NCI-H446 treated with DMSO at 0.1 percent for 48 hours (cell line): ENCODE data around the gene ECI2.
"Not testable (repeated sequence)": the region's sequence is repeated elsewhere in the genome, so short reads cannot be mapped to it uniquely, and the experiment has no call there.

ENCODE experiments used
- DNase-seq: peaks from one replicate; lab custom pipeline; 2025; lab: John Stamatoyannopoulos, UW

Gene ECI2

DNA sequence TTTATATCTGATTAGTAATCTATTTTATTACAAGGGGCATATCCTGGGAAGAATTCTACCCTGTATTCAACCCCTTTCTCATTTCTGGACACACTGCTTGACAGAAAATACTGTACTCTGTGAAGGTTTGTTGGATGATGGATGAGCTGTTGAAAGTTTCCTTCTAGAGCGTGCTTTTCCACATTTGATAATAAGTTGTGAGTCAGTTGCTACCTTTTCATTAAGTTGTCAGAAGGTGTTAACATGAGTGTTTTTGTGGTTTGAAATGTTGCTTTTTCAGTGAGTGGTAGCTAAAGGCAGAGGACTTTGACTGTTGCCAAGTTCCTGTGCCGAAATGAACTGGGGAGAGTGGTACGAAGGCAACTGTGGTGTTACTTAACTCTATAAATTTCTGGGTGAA is 3.9 kb upstream of the ECI2 start:
- no peak for DNase-seq

DNA sequence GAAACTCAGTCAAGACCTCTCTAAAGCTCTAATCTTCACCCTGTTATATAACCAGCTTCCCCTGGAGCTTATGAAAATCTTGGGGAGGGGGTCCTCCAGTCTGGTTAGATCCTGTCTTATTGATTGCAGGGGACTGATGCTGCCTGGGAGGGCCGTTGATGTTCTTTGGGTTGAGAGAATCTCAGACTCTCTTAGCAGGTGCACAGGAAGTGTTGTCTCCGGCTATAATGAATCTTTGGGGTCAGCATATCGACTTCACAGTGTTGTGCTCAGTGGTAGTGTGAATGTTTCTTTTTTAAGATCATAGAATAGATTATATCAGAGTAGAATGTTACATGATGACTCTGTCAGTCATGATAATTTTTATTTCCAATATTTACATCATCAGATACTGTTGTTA is 2.8 kb upstream of the ECI2 start:
- no peak for DNase-seq

DNA sequence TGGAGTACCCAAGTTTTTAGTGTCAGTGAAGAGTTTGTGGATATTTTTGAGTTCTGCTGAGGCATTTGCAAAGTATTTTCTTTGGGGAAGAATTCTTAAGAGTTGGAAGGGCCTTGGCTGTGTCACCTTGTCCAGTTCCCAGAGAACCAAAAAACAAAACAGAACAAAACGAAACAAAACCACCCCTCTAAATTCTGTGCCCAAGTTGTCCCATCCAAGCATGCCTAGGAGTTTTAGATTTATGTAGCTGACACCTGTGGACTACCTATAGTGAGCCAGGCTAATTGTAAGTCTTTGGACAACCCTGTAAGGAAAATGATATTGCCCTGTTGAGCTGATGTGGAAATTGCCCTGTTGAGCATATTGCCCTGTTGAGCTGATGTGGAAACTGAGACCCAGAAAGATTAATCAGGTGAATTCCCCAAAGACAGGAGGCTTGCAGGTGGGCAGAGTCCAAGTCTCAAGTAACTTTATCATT is 1.0 kb upstream of the ECI2 start:
- DNase-seq: no peak

DNA sequence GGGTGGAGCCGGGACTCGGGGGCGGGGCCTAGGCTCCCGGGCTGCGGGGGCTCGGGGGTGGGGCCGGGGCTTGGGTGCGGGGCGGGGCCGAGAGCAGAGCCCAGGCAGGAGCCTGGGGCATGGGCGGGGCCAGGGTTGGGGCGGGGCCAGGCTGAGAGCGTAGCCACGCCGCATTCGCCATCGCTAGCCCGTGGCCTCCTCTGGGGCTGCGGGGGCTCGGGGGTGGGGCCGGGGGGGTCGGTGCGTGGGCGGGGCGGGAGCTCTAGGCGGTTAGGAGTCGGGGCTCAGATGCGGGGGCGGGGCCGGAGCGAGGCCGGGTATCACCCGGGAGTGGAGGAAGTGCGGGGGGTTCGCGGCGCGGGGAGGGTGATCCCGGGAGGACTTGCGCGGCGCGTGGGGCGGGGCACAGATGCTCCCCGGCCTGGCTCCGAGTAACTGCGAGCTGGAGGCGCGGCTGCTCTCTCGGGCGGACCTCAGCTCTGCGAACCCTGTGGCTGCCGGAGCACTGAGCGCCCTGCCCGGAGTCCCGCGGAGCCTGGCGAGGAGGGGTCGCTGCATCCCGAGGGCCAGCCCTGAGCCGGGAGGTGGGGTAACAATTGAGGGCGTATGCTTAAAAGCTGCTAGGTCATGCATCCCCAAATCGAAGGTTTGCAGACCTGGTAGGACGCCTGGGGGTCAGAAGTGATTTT is 434 bp upstream of the ECI2 start:
- peak; percentile 87 for DNase-seq

GRCh38 chr6:4133941-4134838 is 1.2 kb downstream of the ECI2 start:
- DNase-seq: no peak

DNA sequence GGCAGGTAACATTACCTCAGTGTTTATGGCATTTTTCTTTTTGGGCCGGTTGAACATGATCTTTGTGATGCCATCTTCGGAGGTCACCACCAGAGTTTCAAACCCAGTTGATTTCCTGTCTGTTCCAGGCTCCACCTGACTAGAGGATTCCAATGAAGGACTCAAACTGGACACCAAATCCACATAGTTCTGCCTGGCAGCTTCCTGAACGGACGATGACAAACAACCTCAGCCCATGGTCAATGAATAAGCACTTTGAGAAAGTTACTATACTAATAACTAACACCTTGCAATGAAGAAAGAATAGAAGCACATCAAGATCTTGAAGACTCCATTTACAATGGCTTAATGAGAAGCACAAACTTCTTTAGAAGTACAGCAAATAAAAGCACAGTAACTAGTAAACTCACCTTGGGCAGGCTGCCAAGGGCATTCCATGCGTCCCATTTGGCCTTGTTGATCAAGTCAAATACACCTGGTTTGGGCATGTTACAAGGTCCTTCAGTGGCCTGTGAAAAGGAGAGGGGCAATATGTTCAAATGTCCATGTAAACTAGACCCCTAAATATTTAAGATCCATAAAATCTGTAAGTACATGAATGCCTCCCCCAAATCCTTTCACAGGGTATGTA is 4.9 kb downstream of the ECI2 start:
- no peak for DNase-seq

- DNase-seq: no peak
Observed at GRCh38 chr6:4129446-4129845, 5.9 kb downstream of the ECI2 start.

- DNase-seq: no peak
Observed at GRCh38 chr6:4128748-4129147, 6.6 kb downstream of the ECI2 start.

DNA sequence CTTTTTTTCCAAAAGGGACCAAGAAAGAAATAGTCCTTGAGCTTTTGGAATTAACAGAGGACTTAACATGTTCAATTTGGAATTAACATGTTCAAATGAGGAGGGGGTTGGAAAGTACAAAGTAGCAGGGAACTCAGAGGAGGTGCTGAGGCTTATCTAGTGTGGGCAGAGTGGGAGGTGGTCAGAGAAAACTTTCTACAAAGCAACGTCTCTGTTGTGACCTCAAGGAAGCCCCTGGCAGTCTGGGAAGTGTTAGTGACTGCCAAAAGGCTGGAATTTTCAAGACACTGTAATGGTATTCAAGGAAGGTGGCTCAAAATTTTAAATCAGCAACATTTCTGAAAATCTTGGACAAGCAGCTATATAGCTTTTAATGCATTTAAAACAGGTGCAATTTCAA is 7.3 kb downstream of the ECI2 start:
- no peak for DNase-seq

DNA sequence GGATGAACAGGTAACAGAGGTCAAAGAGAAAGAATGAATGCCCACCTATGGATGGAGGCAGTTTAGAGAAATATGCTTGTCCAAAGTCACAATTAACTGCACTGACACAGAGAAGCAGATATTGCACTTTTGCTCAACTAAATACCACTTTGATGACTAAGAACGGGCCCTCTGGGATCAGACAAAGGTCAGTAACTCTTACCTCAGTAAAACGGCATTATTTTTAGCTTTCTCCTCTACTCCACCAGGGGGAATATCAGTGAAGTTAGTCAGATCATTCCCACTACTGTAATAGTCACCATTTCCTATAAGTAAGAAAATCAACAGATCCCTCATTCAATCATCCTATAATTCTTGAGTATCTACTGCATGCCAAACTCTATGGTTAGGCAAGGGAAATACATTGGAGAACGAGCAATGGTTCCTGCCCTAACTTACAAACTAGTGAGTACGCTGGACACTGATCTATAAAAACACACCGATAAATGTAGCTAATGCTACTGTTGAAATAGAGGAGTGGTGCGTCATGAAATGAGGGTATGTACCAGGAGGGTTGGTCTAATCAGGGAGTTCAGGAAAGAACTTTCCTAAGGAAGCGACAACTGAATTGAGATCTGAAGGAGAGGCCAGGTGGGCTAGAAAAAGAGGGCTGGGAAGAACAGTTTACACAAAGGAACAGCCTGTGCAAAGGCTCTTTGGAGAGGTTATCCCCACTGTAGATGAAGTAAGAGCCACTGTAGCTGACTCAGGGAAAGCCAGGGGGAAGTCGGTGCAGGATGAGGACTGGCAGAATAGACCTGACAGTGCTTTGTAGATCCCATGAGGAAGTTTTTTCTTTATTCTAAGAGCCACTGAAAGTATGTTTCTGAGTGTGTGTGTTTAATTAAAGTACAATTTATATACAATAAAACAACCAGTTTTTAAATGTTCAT is 9.2 kb downstream of the ECI2 start:
- DNase-seq: no peak

- no peak for DNase-seq
Observed at GRCh38 chr6:4125500-4125899, 9.9 kb downstream of the ECI2 start.

DNA sequence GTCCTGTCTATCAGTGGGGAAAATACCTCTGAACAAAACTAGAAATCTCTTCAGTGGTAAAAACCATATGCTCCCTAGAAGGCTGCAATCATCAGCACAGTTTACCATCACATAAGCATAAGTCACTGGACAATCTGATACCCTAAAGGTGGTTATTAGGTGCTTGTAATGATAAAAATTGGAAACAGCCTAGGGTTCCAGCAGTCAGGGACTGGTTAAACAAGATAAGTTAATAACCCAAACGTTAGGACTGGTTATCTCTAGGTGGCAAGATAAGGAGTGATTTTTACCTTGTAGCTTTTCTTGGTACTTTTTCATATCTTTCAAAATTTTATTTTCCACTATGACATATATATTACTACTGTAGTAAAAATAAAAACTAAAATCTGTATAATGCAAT is 11.0 kb downstream of the ECI2 start:
- no peak for DNase-seq

DNA sequence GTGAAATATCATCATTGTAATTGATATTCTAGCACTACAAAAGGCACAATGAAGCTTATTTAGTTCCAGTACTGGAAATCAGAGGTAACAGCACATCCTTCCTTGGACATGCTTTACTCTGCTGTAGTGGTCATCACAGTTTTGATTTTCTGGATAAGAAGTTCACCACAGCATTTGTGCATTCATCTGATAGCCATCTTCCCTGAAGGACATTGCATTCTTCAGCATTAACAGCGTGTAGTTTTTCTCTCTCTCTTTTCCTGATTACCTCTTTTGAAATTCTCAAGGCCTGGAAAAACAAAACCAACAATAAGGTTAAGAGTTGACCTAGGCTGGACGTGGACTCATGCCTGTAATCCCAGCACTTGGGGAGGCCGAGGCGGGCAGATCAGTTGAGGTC is 19.6 kb downstream of the ECI2 start:
- DNase-seq: no peak

GRCh38 chr6:4114123-4114522 is 21.3 kb downstream of the ECI2 start:
- no peak for DNase-seq

- no peak for DNase-seq
Observed at GRCh38 chr6:4113649-4114048, 21.7 kb downstream of the ECI2 start.

- DNase-seq: no peak
Observed at GRCh38 chr6:4112366-4112765, 23.0 kb downstream of the ECI2 start.

- not testable (repeated sequence) for DNase-seq
Observed at GRCh38 chr6:4109363-4109815, 26.0 kb downstream of the ECI2 start.

- no peak for DNase-seq
Observed at GRCh38 chr6:4108561-4109093, 26.7 kb downstream of the ECI2 start.

DNA sequence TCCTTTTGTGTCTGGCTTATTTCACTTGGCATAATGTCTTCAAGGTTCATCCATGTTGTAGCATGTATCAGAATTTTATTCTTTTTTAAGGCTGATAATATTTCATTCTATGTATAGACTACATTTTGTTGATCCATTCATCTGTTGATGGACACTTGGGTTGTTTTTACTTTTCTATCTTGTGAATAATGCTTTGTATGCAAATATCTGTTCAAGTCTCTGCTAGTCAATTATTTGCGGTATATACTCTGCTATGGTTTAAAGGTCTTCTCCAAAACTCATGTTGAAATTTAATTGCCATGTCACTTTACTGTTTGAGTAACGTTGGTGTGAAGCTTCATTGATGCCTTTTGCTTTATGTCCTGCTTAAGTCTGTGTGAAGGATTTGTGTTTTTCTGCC is 27.5 kb downstream of the ECI2 start:
- no peak for DNase-seq

DNA sequence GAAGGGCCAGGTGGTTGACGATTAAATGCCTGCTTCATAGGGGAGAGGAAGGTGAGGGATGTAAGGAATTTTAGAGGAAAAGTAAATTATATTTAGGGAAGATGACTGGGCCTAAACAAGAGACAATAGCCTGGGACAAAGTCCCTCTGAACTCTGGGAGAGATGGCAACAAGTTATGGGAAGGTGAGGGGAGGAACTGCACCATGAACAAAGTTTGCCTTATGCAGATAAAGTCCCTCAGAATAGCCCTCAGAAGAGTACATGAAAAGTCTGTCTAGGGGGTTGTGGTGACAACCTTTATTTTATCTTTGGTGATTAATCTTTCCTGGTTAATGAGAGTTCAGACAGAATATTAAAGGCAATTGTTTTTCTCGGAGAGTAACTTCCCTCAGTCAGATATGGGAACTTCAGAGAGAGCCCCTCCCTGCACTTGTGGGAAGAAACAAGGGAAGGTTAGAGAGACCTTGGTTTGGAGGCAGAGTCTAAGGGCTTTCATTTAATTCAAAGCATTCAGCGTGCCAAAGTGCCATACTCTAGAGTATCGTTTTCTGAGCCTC is 29.3 kb downstream of the ECI2 start:
- DNase-seq: no peak

DNA sequence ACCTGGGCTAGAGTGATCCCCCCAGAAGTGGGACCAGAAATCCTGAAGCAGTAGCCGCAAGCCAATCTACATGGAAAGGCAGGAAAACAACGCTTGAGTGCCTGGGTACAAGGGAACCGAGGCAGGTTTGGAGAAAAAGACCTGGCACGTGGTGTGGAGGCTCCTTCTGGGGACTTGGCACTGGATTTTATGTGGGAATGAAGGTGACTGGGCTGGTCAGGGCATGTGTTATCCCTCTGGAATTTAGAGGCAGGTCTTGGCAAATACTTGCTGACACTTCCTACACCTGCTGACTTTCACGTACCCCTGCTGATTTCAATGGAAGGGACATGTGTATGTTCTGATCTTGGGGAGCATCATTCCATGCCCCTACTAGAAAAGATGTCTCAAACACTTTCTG is 31.4 kb downstream of the ECI2 start:
- no peak for DNase-seq
